ENCODE results near the gene KIF12. TPM values are rescaled to one million over a fixed set of nuclear protein-coding genes. Genes with fewer than 3 reads are reported as not detected.

KIF12 gene
- total RNA-seq, 1 donor from 2014 or later = not detected

- no peak for DNase-seq (ENCODE audit: low read depth in 2 of 2)
Measured at GRCh38 chr9:114123031-114123977, 24.2 kb upstream of the KIF12 start.

DNA sequence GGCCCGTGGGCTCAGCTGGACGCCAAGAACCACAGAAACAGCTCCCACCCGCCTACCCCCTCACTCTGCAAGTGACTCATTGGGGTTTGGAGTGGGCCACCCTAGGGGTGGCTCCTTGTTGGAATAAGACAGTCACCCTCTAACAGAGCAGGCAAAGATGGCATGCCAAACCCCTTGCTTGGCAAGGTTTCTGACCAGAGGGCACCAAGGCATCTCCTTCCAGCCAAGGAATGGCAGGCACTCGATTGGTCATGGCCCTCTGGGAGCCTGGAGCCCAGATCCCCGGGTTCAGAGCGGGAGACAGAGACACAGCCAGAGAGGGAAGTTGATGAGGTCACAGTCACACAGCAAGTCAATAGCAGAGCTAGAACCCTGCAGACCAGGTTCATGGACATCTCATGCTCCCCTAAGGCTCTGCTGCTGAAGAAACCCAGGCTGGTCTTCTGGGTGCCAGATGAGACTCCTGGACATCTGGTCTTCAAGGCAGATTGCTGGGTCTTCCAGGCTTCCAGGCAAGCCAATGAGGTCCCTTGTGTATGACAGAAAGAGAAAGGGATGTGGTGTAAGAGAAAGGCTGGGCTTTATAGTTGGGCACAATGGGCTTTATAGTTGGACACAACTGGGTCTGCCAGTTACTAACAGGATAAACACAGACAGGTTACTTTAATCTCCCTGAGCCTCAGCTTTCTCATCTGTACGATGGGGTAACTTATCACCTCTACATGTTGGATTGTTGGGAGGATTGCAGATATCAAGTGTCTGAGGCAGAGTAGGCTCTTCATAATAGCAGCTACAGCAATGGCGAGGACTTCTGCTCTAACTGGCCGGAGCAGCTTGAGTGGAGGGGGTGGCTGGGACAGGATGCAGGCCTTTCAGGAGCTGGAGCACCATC, 23.3 kb upstream of the KIF12 start:
- no peak for DNase-seq (ENCODE audit: low read depth in 2 of 2)

- DNase-seq (ENCODE audit: low read depth in 2 of 2) = no peak
Measured at GRCh38 chr9:114121227-114122135, 22.4 kb upstream of the KIF12 start.

GRCh38 chr9:114120192-114121014, 21.3 kb upstream of the KIF12 start:
- DNase-seq (ENCODE audit: low read depth in 2 of 2) = no peak

GRCh38 chr9:114119242-114120191, 20.4 kb upstream of the KIF12 start:
- DNase-seq (ENCODE audit: low read depth in 2 of 2) = no peak

GRCh38 chr9:114117996-114118830, 19.1 kb upstream of the KIF12 start:
- DNase-seq (ENCODE audit: low read depth in 2 of 2) = no peak

- no peak for DNase-seq (ENCODE audit: low read depth in 2 of 2)
Measured at GRCh38 chr9:114117614-114117995, 18.5 kb upstream of the KIF12 start.

GRCh38 chr9:114116126-114116747, 17.1 kb upstream of the KIF12 start:
- no peak for DNase-seq (ENCODE audit: low read depth in 2 of 2)

- DNase-seq (ENCODE audit: low read depth in 2 of 2) = no peak
Measured at GRCh38 chr9:114115654-114116125, 16.6 kb upstream of the KIF12 start.

- no peak for DNase-seq (ENCODE audit: low read depth in 2 of 2)
Measured at GRCh38 chr9:114114364-114114763, 15.3 kb upstream of the KIF12 start.

DNA sequence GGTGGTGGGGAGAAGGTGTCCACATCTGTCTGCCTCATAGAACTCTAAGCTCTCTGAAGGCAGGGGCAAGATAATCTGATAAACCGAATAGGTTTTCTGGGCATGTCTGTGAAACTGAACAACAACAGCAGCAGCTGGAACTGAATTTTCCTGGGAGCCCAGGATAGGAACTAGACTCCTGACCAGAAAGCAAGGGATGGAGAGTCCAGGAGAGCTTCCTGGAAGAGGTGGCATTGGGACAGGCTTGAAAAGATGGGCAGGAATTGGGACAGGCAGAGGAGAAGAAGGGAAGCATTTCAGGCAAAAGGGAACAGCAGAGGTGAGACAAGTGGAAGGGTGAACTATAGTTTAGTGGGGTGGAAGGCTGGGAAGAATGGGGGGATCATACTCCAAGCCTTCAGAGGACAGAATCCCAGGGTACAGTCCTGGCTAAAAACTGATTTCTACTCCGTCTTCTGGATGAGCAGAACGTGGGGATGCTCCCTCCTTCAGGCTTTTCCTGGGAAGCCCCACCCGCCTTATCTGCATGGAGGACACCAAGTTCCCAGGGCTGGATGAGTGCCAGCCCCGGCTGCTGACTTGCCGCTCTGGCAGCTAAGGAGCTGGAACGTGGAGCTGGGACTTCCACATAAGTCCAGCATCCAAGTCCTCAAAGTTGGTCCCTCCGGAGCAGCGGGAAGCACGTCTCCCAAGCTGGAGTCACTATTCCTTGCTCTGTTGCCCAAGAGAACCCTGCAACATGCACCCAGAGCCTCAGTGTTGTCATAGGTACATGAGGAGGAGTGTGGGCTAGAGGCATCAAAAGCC, 13.9 kb upstream of the KIF12 start:
- DNase-seq (ENCODE audit: low read depth in 2 of 2) = peak in 1 of 2 donors; percentile 17

GRCh38 chr9:114112325-114112724, 13.2 kb upstream of the KIF12 start:
- no peak for DNase-seq (ENCODE audit: low read depth in 2 of 2)

DNA sequence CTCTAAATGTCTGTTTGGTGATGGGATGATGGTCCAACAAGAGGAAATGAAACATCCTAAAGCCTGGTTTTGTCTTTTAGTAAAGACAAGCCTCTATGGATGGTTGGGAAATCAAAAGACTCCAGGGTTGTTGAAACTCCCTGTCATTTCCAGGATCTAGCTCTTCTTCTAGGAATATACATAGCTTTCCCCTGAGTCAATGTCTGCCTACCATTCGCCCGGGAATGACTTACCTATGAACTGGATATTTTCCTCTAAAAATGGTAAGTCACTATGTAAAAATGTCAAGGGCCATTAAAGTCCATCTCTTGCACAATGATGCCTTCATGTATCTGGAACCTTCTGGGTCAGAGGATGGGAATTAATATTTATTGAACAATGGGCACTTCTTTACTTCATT, 11.1 kb upstream of the KIF12 start:
- DNase-seq (ENCODE audit: low read depth in 2 of 2) = no peak

DNA sequence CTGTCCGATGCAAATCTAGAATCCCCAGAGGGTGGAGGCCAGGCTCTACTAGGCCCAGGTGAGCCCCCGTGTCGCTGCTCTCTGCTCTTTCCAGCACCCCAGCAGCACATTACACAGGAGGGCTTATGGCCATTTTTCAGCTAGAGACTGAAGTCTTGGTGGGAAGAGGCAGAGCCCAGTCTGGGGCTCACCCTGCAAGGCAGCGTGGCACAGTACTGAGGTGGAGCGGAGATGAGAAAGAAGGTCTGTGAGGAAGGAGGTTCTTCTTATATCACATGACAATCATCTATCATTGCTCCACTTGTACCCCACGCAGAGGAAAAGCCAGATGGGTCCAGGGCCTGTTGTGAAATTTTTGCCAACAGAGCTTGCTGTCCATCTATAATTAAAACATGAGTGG, 10.0 kb upstream of the KIF12 start:
- no peak for DNase-seq (ENCODE audit: low read depth in 2 of 2)

- peak; percentile 32 to 78 for DNase-seq (ENCODE audit: low read depth in 2 of 2)
Measured at GRCh38 chr9:114108016-114108833, 9.1 kb upstream of the KIF12 start.

All from dermis microvascular lymphatic vessel endothelial cell (primary cell).